Ramos (cell line): Measurements from ENCODE around the gene MMP21.

ENCODE experiments used
- in situ Hi-C: fragments of 300-500 bp; cut with MboI; formaldehyde crosslinking; loops from one replicate; pipeline ENCODE4 v1.14.3; 2022; ENCODE audit warnings: low sequenced_read_pairs; ENCODE audit not compliant: unreplicated experiment

The MMP21 gene

GRCh38 chr10:125719173-125720001, 56.2 kb downstream of the MMP21 start, which contains the start of gene EDRF1:
Gene EDRF1 (plus strand): TSS chr10:125719709. CDS start chr10:125719808, 99 bp downstream.
- in situ Hi-C loops, result no loop called here
